Gastrocnemius medialis (tissue), 4 donors: Measurements from ENCODE around the gene HK1. TPM values are rescaled to one million over a fixed set of nuclear protein-coding genes. Genes with fewer than 3 reads are reported as not detected.

ENCODE experiments used
- ATAC-seq, 2 donors: fragments of 150-250 bp; one replicate each; pipeline ENCODE4 v1.9.1; 2016
- DNase-seq, 2 donors: peaks; one replicate each; pipeline ENCODE4 v3.0.0-alpha.2; 2019
- H3K27ac ChIP-seq, 4 donors: fragments of 200-600 bp; sonication (generic); 1 replicate in 1 of 4; 2 replicates in 3 of 4; pipeline ENCODE4 v1.5.1; 2016 to 2018; ENCODE audit warnings: mild to moderate bottlenecking in 2 of 4, moderate library complexity in 1 of 4
- H3K27me3 ChIP-seq, 3 donors: fragments of 200-600 bp; sonication (generic) in 2 of 3; 1 replicate in 1 of 3; 2 replicates in 2 of 3; pipeline versions ENCODE4 v1.5.1 to v1.6.0; 2016 to 2019; ENCODE audit warnings: mild to moderate bottlenecking in 1 of 3, moderate library complexity in 1 of 3
- H3K36me3 ChIP-seq, 2 donors: fragments of 200-600 bp; sonication (generic) in 1 of 2; one replicate each; pipeline ENCODE4 v1.5.1; 2017 to 2018
- H3K4me1 ChIP-seq, 2 donors: fragments of 200-600 bp; sonication (generic) in 1 of 2; one replicate each; pipeline ENCODE4 v1.5.1; 2016 to 2017; ENCODE audit warnings: mild to moderate bottlenecking in 2 of 2
- H3K4me3 ChIP-seq, 4 donors: fragments of 200-600 bp; sonication (generic) in 3 of 4; 1 replicate in 1 of 4; 2 replicates in 3 of 4; pipeline ENCODE4 v1.5.1; 2016 to 2019; ENCODE audit warnings: mild to moderate bottlenecking in 2 of 4
- H3K9me3 ChIP-seq, 3 donors: fragments of 200-600 bp; sonication (generic) in 2 of 3; 1 replicate in 1 of 3; 2 replicates in 2 of 3; pipeline ENCODE4 v1.5.1; 2016 to 2019
- CTCF ChIP-seq, 5 experiments: fragments of 450-650 bp in 3 of 5; fragments of 200-600 bp in 2 of 5; sonication (generic) in 2 of 5; IDR thresholded peaks in 4 of 5; conservative IDR thresholded peaks in 1 of 5; 1 replicate in 4 of 5; 2 replicates in 1 of 5; pipeline ENCODE4 v1.5.1; 2016 to 2019; ENCODE audit warnings: antibody characterized with exemption in 5 of 5, mild to moderate bottlenecking in 3 of 5, moderate library complexity in 3 of 5
- POLR2A ChIP-seq, 2 donors: fragments of 450-650 bp; IDR thresholded peaks; one replicate each; pipeline ENCODE4 v1.6.1; 2017; ENCODE audit warnings: antibody characterized with exemption in 2 of 2, mild to moderate bottlenecking in 2 of 2, moderate library complexity in 2 of 2
- in situ Hi-C, 4 donors: fragments of 200-750 bp; cut with MboI; loops; one replicate each; pipeline versions ENCODE4 v1.15.0 to v1.8.0; 2017; ENCODE audit warnings: low sequenced_read_pairs in 4 of 4
- intact Hi-C: fragments of 100-400 bp; cut with DNase I; formaldehyde crosslinking; loops from one replicate; pipeline ENCODE4 v1.15.1; 2023; ENCODE audit warnings: low total_unique reads
- total RNA-seq, 4 donors: library from RNA; depleted of rRNA; stranded (reverse); fragments of >200 nt; gene quantifications; one replicate each; pipeline versions ENCODE4 v1.1.0 to v1.2.3, GENCODE V29; 2016

Gene HK1
- total RNA-seq, 4 donors from 2014 or later = 168 to 331 (median 246) TPM

GRCh38 chr10:69404786-69405185 lies 126.5 kb downstream of the HK1 start:
- TF ChIP-seq CTCF (IDR thresholded peaks at IDR 0.05 in 4 of 5, conservative IDR thresholded peaks at IDR 0.05 in 1 of 5) = no peak
- no peak for TF ChIP-seq POLR2A (IDR thresholded peaks at IDR 0.05)
- Histone ChIP-seq H3K27me3 (no peaks in the 10 kb centered on the region), H3K4me3 (no peak overlapping the region), H3K36me3 (peaks cover 0 to 34% of the 10 kb centered on the region in 2 donors), H3K4me1 (peaks cover 17 to 27% of the 10 kb centered on the region in 2 donors), H3K27ac (no peak overlapping the region), H3K9me3 (no peaks in the 10 kb centered on the region)
- ATAC-seq (no peak), DNase-seq (no peak)
- in situ Hi-C loops (loop anchor here in 1 of 4 donors (25.0 kb wide), 1 partner anchor 417 kb away; the partner anchor contains the start of gene KIFBP), intact Hi-C loops (loop anchor here (5.0 kb wide), 2 partner anchors 167 to 233 kb away; no protein-coding TSS in a partner anchor)

- Histone ChIP-seq H3K36me3 (peaks cover 0 to 30% of the 10 kb centered on the region in 2 donors), H3K4me1 (peaks cover 17 to 27% of the 10 kb centered on the region in 2 donors), H3K4me3 (no peak overlapping the region), H3K9me3 (no peaks in the 10 kb centered on the region), H3K27ac (peak overlapping the region in 1 of 4 donors; percentile 28), H3K27me3 (no peaks in the 10 kb centered on the region)
- in situ Hi-C loops (loop anchor here in 1 of 4 donors (25.0 kb wide), 1 partner anchor 418 kb away; the partner anchor contains the start of gene KIFBP), intact Hi-C loops (loop anchor here (5.0 kb wide), 2 partner anchors 168 to 232 kb away; no protein-coding TSS in a partner anchor)
- DNase-seq (no peak), ATAC-seq (no peak)
- TF ChIP-seq POLR2A (IDR thresholded peaks at IDR 0.05) = no peak
These were observed 126.9 kb downstream of the HK1 start for GRCh38 chr10:69405221-69405620.

GRCh38 chr10:69406302-69406811 lies 128.1 kb downstream of the HK1 start:
- no peak for ATAC-seq
- no peaks in the 10 kb centered on the region for H3K9me3 ChIP-seq
- peak in 1 of 2 donors; percentile 28 for DNase-seq
- H3K4me1 ChIP-seq = peaks cover 17 to 27% of the 10 kb centered on the region in 2 donors
- H3K4me3 ChIP-seq = no peak overlapping the region
- H3K27ac ChIP-seq = peak overlapping the region; percentile 23 to 51 (median 31)
- intact Hi-C loops (loop anchor here (5.0 kb wide), 2 partner anchors 169 to 231 kb away; no protein-coding TSS in a partner anchor), in situ Hi-C loops (loop anchor here in 1 of 4 donors (25.0 kb wide), 1 partner anchor 419 kb away; the partner anchor contains the start of gene KIFBP)
- TF ChIP-seq CTCF (IDR thresholded peaks at IDR 0.05 in 4 of 5, conservative IDR thresholded peaks at IDR 0.05 in 1 of 5) (no peak), POLR2A (IDR thresholded peaks at IDR 0.05) (no peak)
- peaks cover 0 to 19% of the 10 kb centered on the region in 2 donors for H3K36me3 ChIP-seq
- H3K27me3 ChIP-seq = no peaks in the 10 kb centered on the region

GRCh38 chr10:69406816-69407580 lies 128.7 kb downstream of the HK1 start:
- peak overlapping the region; percentile 23 to 51 (median 36) for H3K27ac ChIP-seq
- H3K27me3 ChIP-seq = no peaks in the 10 kb centered on the region
- no peak overlapping the region for H3K4me3 ChIP-seq
- intact Hi-C loops = loop anchor here (5.0 kb wide), 2 partner anchors 170 to 230 kb away; no protein-coding TSS in a partner anchor
- H3K36me3 ChIP-seq = peaks cover 0 to 12% of the 10 kb centered on the region in 2 donors
- peaks cover 17 to 27% of the 10 kb centered on the region in 2 donors for H3K4me1 ChIP-seq
- ATAC-seq (no peak), DNase-seq (no peak)
- TF ChIP-seq POLR2A (IDR thresholded peaks at IDR 0.05) (no peak), CTCF (IDR thresholded peaks at IDR 0.05 in 4 of 5, conservative IDR thresholded peaks at IDR 0.05 in 1 of 5) (no peak)
- no peaks in the 10 kb centered on the region for H3K9me3 ChIP-seq
- in situ Hi-C loops = loop anchor here in 1 of 4 donors (25.0 kb wide), 1 partner anchor 420 kb away; the partner anchor contains the start of gene KIFBP
